ENCODE results near the gene HNRNPDL. TPM values are rescaled to one million over a fixed set of nuclear protein-coding genes. Genes with fewer than 3 reads are reported as not detected.

Gene HNRNPDL
- total and polyA plus RNA-seq, 2 experiments from 2014 or later: 243 to 354 TPM

GRCh38 chr4:82422616-82423015, 7.6 kb downstream of the HNRNPDL start (continued):
- TF ChIP-seq REST (IDR thresholded peaks at IDR 0.05; ENCODE audit: unreplicated experiment): no peak
- TF ChIP-seq EZH2 (IDR thresholded peaks at IDR 0.05; ENCODE audit: low read depth, unreplicated experiment): no peak
- TF ChIP-seq, protein P1, sequence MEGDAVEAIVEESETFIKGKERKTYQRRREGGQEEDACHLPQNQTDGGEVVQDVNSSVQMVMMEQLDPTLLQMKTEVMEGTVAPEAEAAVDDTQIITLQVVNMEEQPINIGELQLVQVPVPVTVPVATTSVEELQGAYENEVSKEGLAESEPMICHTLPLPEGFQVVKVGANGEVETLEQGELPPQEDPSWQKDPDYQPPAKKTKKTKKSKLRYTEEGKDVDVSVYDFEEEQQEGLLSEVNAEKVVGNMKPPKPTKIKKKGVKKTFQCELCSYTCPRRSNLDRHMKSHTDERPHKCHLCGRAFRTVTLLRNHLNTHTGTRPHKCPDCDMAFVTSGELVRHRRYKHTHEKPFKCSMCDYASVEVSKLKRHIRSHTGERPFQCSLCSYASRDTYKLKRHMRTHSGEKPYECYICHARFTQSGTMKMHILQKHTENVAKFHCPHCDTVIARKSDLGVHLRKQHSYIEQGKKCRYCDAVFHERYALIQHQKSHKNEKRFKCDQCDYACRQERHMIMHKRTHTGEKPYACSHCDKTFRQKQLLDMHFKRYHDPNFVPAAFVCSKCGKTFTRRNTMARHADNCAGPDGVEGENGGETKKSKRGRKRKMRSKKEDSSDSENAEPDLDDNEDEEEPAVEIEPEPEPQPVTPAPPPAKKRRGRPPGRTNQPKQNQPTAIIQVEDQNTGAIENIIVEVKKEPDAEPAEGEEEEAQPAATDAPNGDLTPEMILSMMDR (conservative IDR thresholded peaks at IDR 0.05; ENCODE audit: low read depth in 2 of 2): no peak
- no peak for TF ChIP-seq ETS1 (IDR thresholded peaks at IDR 0.05)
- TF ChIP-seq EZH2phosphoT487 (IDR thresholded peaks at IDR 0.05; ENCODE audit: unreplicated experiment): no peak

DNA sequence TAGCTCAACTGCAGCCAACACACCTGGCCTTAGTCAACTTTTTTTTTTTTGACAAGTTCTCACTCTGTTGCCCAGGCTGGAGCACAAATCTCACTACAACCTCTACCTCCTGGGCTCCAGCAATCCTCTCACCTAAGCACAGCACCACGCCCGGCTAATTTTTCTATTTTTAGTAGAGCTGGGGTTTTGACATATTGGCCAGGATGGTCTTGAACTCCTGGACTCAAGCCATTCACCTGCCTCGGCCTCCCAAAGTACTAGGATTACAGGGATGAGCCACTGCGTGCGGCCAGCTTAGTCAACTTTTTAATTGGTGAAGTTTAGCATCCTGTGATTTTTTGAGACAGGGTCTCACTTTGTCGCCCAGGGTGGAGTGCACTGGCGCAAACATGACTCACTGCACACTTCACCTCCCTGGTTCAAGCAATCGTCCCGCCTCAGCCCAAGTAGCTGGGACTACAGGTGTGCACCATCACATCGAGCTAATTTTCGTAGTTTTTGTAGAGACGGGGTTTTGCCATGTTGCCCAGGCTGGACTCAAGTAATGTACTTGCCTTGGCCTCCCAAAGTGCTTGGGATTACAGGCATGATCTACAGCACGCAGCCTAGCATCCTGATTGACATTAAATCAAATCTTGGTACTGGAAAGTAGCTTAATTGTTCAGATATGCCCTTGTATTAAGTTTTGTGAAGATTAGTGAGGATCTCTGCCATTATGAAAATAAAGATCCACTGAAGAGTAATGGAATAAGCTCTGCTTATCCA, 8.3 kb downstream of the HNRNPDL start:
- Mint-ChIP-seq H3K27me3 (ENCODE audit: insufficient read depth, low read depth, poor library complexity) (peaks cover 11% of the 10 kb centered on the region), H3K27ac (no peak overlapping the region; the same call in 1 of the 2 replicates)
- peak; percentile 60 for ATAC-seq
- no peak for TF ChIP-seq REST (IDR thresholded peaks at IDR 0.05; ENCODE audit: unreplicated experiment)
- no peak for TF ChIP-seq ZNF114 (CRISPR knock-in tag; IDR thresholded peaks at IDR 0.05)
- TF ChIP-seq, protein P1 (conservative IDR thresholded peaks at IDR 0.05; ENCODE audit: low read depth in 2 of 2): no peak
- TF ChIP-seq NANOG (IDR thresholded peaks at IDR 0.05; ENCODE audit: borderline replicate concordance): no peak
- no peak; the same call in none of the 2 replicates for TF ChIP-seq POLR2AphosphoS5 (IDR thresholded peaks at IDR 0.05; ENCODE audit: low read depth)
- TF ChIP-seq CREB1 (CRISPR knock-in tag; IDR thresholded peaks at IDR 0.05; ENCODE audit: low read depth): no peak
- TF ChIP-seq ZNF331 (CRISPR knock-in tag; IDR thresholded peaks at IDR 0.05; ENCODE audit: low read depth): no peak
- TF ChIP-seq EZH2 (IDR thresholded peaks at IDR 0.05; ENCODE audit: low read depth, unreplicated experiment): no peak
- no peak for TF ChIP-seq STAT1 (IDR thresholded peaks at IDR 0.05; ENCODE audit: unreplicated experiment)
- no peak for TF ChIP-seq ETS1 (IDR thresholded peaks at IDR 0.05)
- no peak for TF ChIP-seq JUNB (IDR thresholded peaks at IDR 0.05; ENCODE audit: unreplicated experiment)
- no peak for TF ChIP-seq EZH2phosphoT487 (IDR thresholded peaks at IDR 0.05; ENCODE audit: unreplicated experiment)

More for the DNA sequence above, 8.3 kb downstream of the HNRNPDL start:
- Histone ChIP-seq H3F3A (replicated peaks; ENCODE audit: low read depth) (peaks cover 48% of the 10 kb centered on the region), H3K4me2 (no peak overlapping the region), H3K27me3 (ENCODE audit: insufficient read depth) (no peaks in the 10 kb centered on the region), H3K27ac (ENCODE audit: low read depth) (0 out of 2 replicates have a peak overlapping the region, but pooled peaks have one; percentile 20), H3K4me3 (no peak overlapping the region), H4K20me1 (replicated peaks; ENCODE audit: insufficient read depth) (peaks cover 26% of the 10 kb centered on the region), H3K36me3 (ENCODE audit: insufficient read depth) (peaks cover 33% of the 10 kb centered on the region), H3K9me2 (ENCODE audit: insufficient read depth) (no peaks in the 10 kb centered on the region), H3K4me1 (ENCODE audit: insufficient read depth) (peaks cover 7% of the 10 kb centered on the region), H2AFZ (no peak overlapping the region), H3K79me2 (replicated peaks; ENCODE audit: insufficient read depth) (peaks cover 22% of the 10 kb centered on the region)
- Mint-ChIP-seq H3K4me3 (no peak overlapping the region), H3K4me1 (peaks cover 9% of the 10 kb centered on the region), H3K36me3 (ENCODE audit: low read depth) (peaks cover 43% of the 10 kb centered on the region), H3K9me3 (no peaks in the 10 kb centered on the region)
- peak; percentile 34 for DNase-seq (ENCODE audit: low spot score)

All from GM23338 (cell line).